Liver (tissue), 9 donors: ENCODE measurements around the gene RAI2. TPM values are rescaled to one million over a fixed set of nuclear protein-coding genes. Genes with fewer than 3 reads are reported as not detected.

ENCODE experiments used
- DNase-seq: peaks from one replicate; pipeline ENCODE4 v3.0.0-alpha.2; 2017; ENCODE audit warnings: low spot score
- H3K27ac ChIP-seq, 2 donors: one replicate each; pipeline ENCODE4 v1.7.0; 2013; ENCODE audit warnings: inconsistent platforms in 2 of 2, low read length in 2 of 2, control low read depth in 1 of 2, low read depth in 1 of 2, mild to moderate bottlenecking in 1 of 2
- H3K27me3 ChIP-seq, 4 donors: one replicate each; pipeline versions ENCODE4 v1.6.1 to v1.7.0; 2013; ENCODE audit warnings: low read length in 3 of 4, inconsistent platforms in 1 of 4, mild to moderate bottlenecking in 1 of 4, moderate library complexity in 1 of 4; ENCODE audit not compliant: control insufficient read depth in 4 of 4, insufficient read depth in 4 of 4
- H3K36me3 ChIP-seq, 4 donors: one replicate each; pipeline versions ENCODE4 v1.6.1 to v1.7.0; 2013; ENCODE audit warnings: low read length in 3 of 4, mild to moderate bottlenecking in 3 of 4, low read depth in 1 of 4, moderate library complexity in 1 of 4; ENCODE audit not compliant: control insufficient read depth in 4 of 4, insufficient read depth in 3 of 4
- H3K4me1 ChIP-seq, 4 donors: one replicate each; pipeline versions ENCODE4 v1.6.1 to v1.7.0; 2013; ENCODE audit warnings: low read length in 3 of 4, mild to moderate bottlenecking in 3 of 4, moderate library complexity in 1 of 4; ENCODE audit not compliant: control insufficient read depth in 4 of 4, insufficient read depth in 4 of 4
- H3K4me3 ChIP-seq, 3 donors: one replicate each; pipeline versions ENCODE4 v1.6.1 to v1.7.0; 2013; ENCODE audit warnings: low read length in 3 of 3, control low read depth in 1 of 3, low read depth in 1 of 3, mild to moderate bottlenecking in 1 of 3
- H3K9ac ChIP-seq, 2 donors: one replicate each; pipeline ENCODE4 v1.7.0; 2013; ENCODE audit warnings: low read length in 2 of 2, mild to moderate bottlenecking in 2 of 2, moderate library complexity in 2 of 2, control low read depth in 1 of 2, low read depth in 1 of 2
- H3K9me3 ChIP-seq, 4 donors: one replicate each; pipeline versions ENCODE4 v1.6.1 to v1.7.0; 2013; ENCODE audit warnings: low read length in 3 of 4; ENCODE audit not compliant: control insufficient read depth in 4 of 4
- ATF3 ChIP-seq: IDR thresholded peaks from 2 replicates; pipeline ENCODE4 v1.6.1; 2016; ENCODE audit warnings: antibody characterized with exemption
- CTCF ChIP-seq: fragments of 150-350 bp; IDR thresholded peaks from 2 replicates; pipeline ENCODE4 v1.5.1; 2017; ENCODE audit warnings: improper control_type of control experiment, low read depth, low read length; ENCODE audit not compliant: missing input control
- EGR1 ChIP-seq, 2 donors: IDR thresholded peaks; 2 replicates each; pipeline ENCODE4 v1.6.1; 2016 to 2018; ENCODE audit warnings: antibody characterized with exemption in 2 of 2, low read depth in 2 of 2
- FOXA1 ChIP-seq: IDR thresholded peaks from 2 replicates; pipeline ENCODE4 v1.6.1; 2016; ENCODE audit warnings: antibody characterized with exemption
- FOXA2 ChIP-seq: IDR thresholded peaks from 2 replicates; pipeline ENCODE4 v1.6.1; 2016; ENCODE audit warnings: antibody characterized with exemption
- HNF4A ChIP-seq, 2 donors: conservative IDR thresholded peaks; 2 replicates each; pipeline ENCODE4 v1.6.1; 2016; ENCODE audit warnings: antibody characterized with exemption in 2 of 2, mild to moderate bottlenecking in 2 of 2
- HNF4G ChIP-seq: IDR thresholded peaks from 2 replicates; pipeline ENCODE4 v1.6.1; 2016; ENCODE audit warnings: antibody characterized with exemption
- JUND ChIP-seq, 2 donors: IDR thresholded peaks; 2 replicates each; pipeline ENCODE4 v1.6.1; 2016; ENCODE audit warnings: antibody characterized with exemption in 2 of 2
- MAX ChIP-seq: IDR thresholded peaks from 2 replicates; pipeline ENCODE4 v1.6.1; 2016; ENCODE audit warnings: antibody characterized with exemption
- NR2F2 ChIP-seq: IDR thresholded peaks from 2 replicates; pipeline ENCODE4 v1.6.1; 2016; ENCODE audit warnings: antibody characterized with exemption
- RAD21 ChIP-seq, 2 donors: IDR thresholded peaks; 2 replicates each; pipeline ENCODE4 v1.6.1; 2016; ENCODE audit warnings: antibody characterized with exemption in 2 of 2, mild to moderate bottlenecking in 2 of 2
- REST ChIP-seq: IDR thresholded peaks from 2 replicates; pipeline ENCODE4 v1.6.1; 2016; ENCODE audit warnings: antibody characterized with exemption, mild to moderate bottlenecking
- RXRA ChIP-seq, 2 donors: IDR thresholded peaks; 2 replicates each; pipeline ENCODE4 v1.6.1; 2017 to 2018; ENCODE audit warnings: antibody characterized with exemption in 2 of 2, mild to moderate bottlenecking in 1 of 2
- YY1 ChIP-seq: IDR thresholded peaks from 2 replicates; pipeline ENCODE4 v1.6.1; 2016; ENCODE audit warnings: antibody characterized with exemption, mild to moderate bottlenecking
- ZBTB33 ChIP-seq: IDR thresholded peaks from 2 replicates; pipeline ENCODE4 v1.6.1; 2016; ENCODE audit warnings: antibody characterized with exemption
- WGBS: extraction: QIAGEN DNeasy Blood & Tissue Kit; methylation state at CpG from one replicate; pipeline ENCODE4 v1.1.7; 2013; 5-methylcytosine and 5-hydroxymethylcytosine counted together
- polyA plus RNA-seq, 2 donors: library from polyadenylated mRNA; stranded (reverse) in 1 of 2; unstranded in 1 of 2; fragments of 200-250 nt in 1 of 2; fragments of >200 nt in 1 of 2; fragmentation: Nextera tagmentation in 1 of 2; extraction: Ambion mirVana in 1 of 2; gene quantifications; one replicate each; pipeline versions ENCODE4 v1.2.1 to v1.2.3, GENCODE V29; 2013 to 2015
- total RNA-seq, 2 donors: library from RNA; depleted of rRNA; stranded (reverse); fragments of >200 nt; gene quantifications; one replicate each; pipeline ENCODE4 v1.2.3, GENCODE V29; 2014
- donor health status: healthy.
- donor health status: healthy.
- donor health status: healthy.
- donor health status: healthy.
- donor health status: healthy.

Gene RAI2
- total and polyA plus RNA-seq, 4 donors, result 0.14 to 1.8 (median 0.97) TPM

GRCh38 chrX:17814557-17814956 lies 46.5 kb downstream of the RAI2 start (continued):
- TF ChIP-seq REST (no peak), JUND (IDR thresholded peaks at IDR 0.05) (no peak), EGR1 (IDR thresholded peaks at IDR 0.05; ENCODE audit: low read depth in 2 of 2) (no peak), YY1 (no peak), FOXA2 (no peak), FOXA1 (no peak), ATF3 (no peak)

GRCh38 chrX:17814059-17814458 lies 47.0 kb downstream of the RAI2 start:
- Histone ChIP-seq H3K9me3 (no peaks in the 10 kb centered on the region), H3K27me3 (no peaks in the 10 kb centered on the region), H3K4me1 (no peaks in the 10 kb centered on the region), H3K4me3 (no peak overlapping the region), H3K27ac (no peak overlapping the region), H3K36me3 (no peaks in the 10 kb centered on the region), H3K9ac (no peak overlapping the region)
- no peak for TF ChIP-seq CTCF
- 78% methylated on average over 3 of the region's 3 CpGs for WGBS
- DNase-seq, result no peak

GRCh38 chrX:17813277-17813676 lies 47.8 kb downstream of the RAI2 start:
- Histone ChIP-seq H3K9ac (no peak overlapping the region), H3K4me1 (no peaks in the 10 kb centered on the region), H3K27me3 (no peaks in the 10 kb centered on the region), H3K9me3 (no peaks in the 10 kb centered on the region), H3K36me3 (no peaks in the 10 kb centered on the region), H3K27ac (no peak overlapping the region), H3K4me3 (no peak overlapping the region)
- DNase-seq, result no peak
- WGBS, result 65% methylated on average over 3 of the region's 3 CpGs
- no peak for TF ChIP-seq RAD21 (IDR thresholded peaks at IDR 0.05)
- no peak for TF ChIP-seq NR2F2
- TF ChIP-seq HNF4A (conservative IDR thresholded peaks at IDR 0.05), result no peak
- TF ChIP-seq ATF3, result no peak
- TF ChIP-seq FOXA2, result no peak
- no peak for TF ChIP-seq CTCF
- TF ChIP-seq HNF4G, result no peak
- TF ChIP-seq RXRA (IDR thresholded peaks at IDR 0.05), result no peak
- no peak for TF ChIP-seq JUND (IDR thresholded peaks at IDR 0.05)
- TF ChIP-seq MAX, result no peak
- TF ChIP-seq REST, result no peak
- no peak for TF ChIP-seq EGR1 (IDR thresholded peaks at IDR 0.05; ENCODE audit: low read depth in 2 of 2)
- no peak for TF ChIP-seq YY1
- TF ChIP-seq ZBTB33, result no peak
- no peak for TF ChIP-seq FOXA1
